ENCODE results near the gene CROCC2.

DNA sequence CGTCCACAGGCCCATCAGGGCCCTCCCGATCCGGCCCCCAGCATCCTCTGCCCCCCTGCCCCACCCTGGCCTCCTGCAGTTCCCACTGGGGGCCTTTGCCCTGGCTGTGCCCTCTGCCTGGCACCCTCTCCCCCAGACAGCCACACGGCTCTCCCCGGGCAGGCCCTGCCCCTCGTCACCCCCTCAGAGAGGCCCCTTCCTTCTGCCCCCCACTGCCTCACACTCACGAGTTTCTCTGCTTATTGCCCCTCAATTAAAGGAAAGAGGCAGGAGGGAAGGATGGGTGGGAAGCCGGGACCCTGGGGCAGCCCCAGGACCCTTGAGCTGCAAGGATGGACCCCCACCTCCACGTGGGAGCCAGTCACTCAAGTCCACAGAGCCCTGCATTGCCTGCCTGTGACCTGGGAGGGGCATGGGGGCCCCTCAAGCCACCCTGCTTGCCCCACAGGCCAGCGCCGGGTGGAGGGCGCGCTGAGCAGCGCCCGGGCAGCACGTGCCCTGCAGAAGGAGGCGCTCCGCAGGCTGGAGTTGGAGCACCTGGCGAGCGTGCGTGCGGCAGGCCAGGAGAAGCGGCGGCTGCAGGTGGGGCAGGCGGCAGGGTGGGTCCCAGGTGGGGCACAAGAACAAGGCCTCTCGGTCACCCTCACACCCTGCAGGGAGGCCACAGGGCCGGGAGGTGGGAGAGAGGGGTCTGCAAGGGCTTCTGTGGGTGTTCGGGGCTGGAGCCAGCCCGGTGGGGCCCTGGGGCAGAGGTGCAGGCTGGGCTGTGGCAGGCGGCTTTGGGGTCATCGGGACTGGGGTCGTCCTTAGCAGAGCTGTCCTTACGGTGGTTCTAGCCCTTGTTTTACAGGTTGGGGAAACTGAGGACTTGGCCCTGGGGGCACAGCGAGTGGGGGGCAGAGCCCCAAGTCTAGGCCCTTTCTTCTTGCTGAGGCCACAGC is 61.8 kb downstream of the CROCC2 start:
- TF ChIP-seq POLR2A (IDR thresholded peaks at IDR 0.05), result no peak
- TF ChIP-seq, protein P1, sequence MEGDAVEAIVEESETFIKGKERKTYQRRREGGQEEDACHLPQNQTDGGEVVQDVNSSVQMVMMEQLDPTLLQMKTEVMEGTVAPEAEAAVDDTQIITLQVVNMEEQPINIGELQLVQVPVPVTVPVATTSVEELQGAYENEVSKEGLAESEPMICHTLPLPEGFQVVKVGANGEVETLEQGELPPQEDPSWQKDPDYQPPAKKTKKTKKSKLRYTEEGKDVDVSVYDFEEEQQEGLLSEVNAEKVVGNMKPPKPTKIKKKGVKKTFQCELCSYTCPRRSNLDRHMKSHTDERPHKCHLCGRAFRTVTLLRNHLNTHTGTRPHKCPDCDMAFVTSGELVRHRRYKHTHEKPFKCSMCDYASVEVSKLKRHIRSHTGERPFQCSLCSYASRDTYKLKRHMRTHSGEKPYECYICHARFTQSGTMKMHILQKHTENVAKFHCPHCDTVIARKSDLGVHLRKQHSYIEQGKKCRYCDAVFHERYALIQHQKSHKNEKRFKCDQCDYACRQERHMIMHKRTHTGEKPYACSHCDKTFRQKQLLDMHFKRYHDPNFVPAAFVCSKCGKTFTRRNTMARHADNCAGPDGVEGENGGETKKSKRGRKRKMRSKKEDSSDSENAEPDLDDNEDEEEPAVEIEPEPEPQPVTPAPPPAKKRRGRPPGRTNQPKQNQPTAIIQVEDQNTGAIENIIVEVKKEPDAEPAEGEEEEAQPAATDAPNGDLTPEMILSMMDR (IDR thresholded peaks at IDR 0.05), result no peak
